ENCODE measurements around the gene ACTN4. TPM values are rescaled to one million over a fixed set of nuclear protein-coding genes. Genes with fewer than 3 reads are reported as not detected.

The ACTN4 gene
- total RNA-seq, 1 donor from 2014 or later: 127 TPM

- peaks cover 6% of the 10 kb centered on the region for H4K20me1 ChIP-seq (ENCODE audit: low read depth)
- DNase-seq (ENCODE audit: low spot score): no peak
- no peak for TF ChIP-seq EZH2phosphoT487 (IDR thresholded peaks at IDR 0.05)
- no peak for TF ChIP-seq CTCF (IDR thresholded peaks at IDR 0.05)
- no peak for TF ChIP-seq EZH2 (IDR thresholded peaks at IDR 0.05)
- Mint-ChIP-seq H3K9me3 (no peaks in the 10 kb centered on the region), H3K27me3 (ENCODE audit: insufficient read depth, low read depth) (peaks cover 3% of the 10 kb centered on the region), H3K27ac (no peak overlapping the region), H3K4me3 (no peak overlapping the region), H3K36me3 (peaks cover 5% of the 10 kb centered on the region), H3K4me1 (no peaks in the 10 kb centered on the region)
- H3K36me3 ChIP-seq: no peaks in the 10 kb centered on the region
- H3K9ac ChIP-seq: no peak overlapping the region
- no peaks in the 10 kb centered on the region for H3K4me1 ChIP-seq
- no peak overlapping the region for H3K27ac ChIP-seq
- H3K27me3 ChIP-seq: no peaks in the 10 kb centered on the region
- no peak overlapping the region for H3K4me2 ChIP-seq
- no peak overlapping the region for H2AFZ ChIP-seq (replicated peaks)
- no peaks in the 10 kb centered on the region for H3K9me3 ChIP-seq (ENCODE audit: low read depth)
- H3K4me3 ChIP-seq: no peak overlapping the region
- no peaks in the 10 kb centered on the region for H3F3A ChIP-seq (ENCODE audit: low read depth)
- H3K79me2 ChIP-seq (ENCODE audit: low read depth): no peaks in the 10 kb centered on the region
These were observed 66.9 kb downstream of the ACTN4 start for GRCh38 chr19:38714354-38714778.

GRCh38 chr19:38715555-38715954 is 68.1 kb downstream of the ACTN4 start:
- no peaks in the 10 kb centered on the region for H3K9me3 ChIP-seq (ENCODE audit: low read depth)
- H4K20me1 ChIP-seq (ENCODE audit: low read depth): peaks cover 6% of the 10 kb centered on the region
- Mint-ChIP-seq H3K4me3 (no peak overlapping the region), H3K9me3 (no peaks in the 10 kb centered on the region), H3K27me3 (ENCODE audit: insufficient read depth, low read depth) (peaks cover 3% of the 10 kb centered on the region), H3K27ac (no peak overlapping the region), H3K36me3 (peaks cover 5% of the 10 kb centered on the region), H3K4me1 (no peaks in the 10 kb centered on the region)
- no peak for DNase-seq (ENCODE audit: low spot score)
- no peaks in the 10 kb centered on the region for H3K79me2 ChIP-seq (ENCODE audit: low read depth)
- H3K36me3 ChIP-seq: no peaks in the 10 kb centered on the region
- H3K4me3 ChIP-seq: no peak overlapping the region
- no peak for TF ChIP-seq CTCF (IDR thresholded peaks at IDR 0.05)
- no peak for TF ChIP-seq EZH2phosphoT487 (IDR thresholded peaks at IDR 0.05)
- TF ChIP-seq EZH2 (IDR thresholded peaks at IDR 0.05): no peak
- H3K27me3 ChIP-seq: no peaks in the 10 kb centered on the region
- no peak overlapping the region for H3K9ac ChIP-seq
- H2AFZ ChIP-seq (replicated peaks): no peak overlapping the region
- no peak overlapping the region for H3K27ac ChIP-seq
- no peaks in the 10 kb centered on the region for H3F3A ChIP-seq (ENCODE audit: low read depth)
- no peak overlapping the region for H3K4me2 ChIP-seq
- no peaks in the 10 kb centered on the region for H3K4me1 ChIP-seq

- no peaks in the 10 kb centered on the region for H3K79me2 ChIP-seq (ENCODE audit: low read depth)
- Mint-ChIP-seq H3K9me3 (no peaks in the 10 kb centered on the region), H3K27ac (no peak overlapping the region), H3K27me3 (ENCODE audit: insufficient read depth, low read depth) (no peaks in the 10 kb centered on the region), H3K4me1 (peaks cover 2% of the 10 kb centered on the region), H3K4me3 (no peak overlapping the region), H3K36me3 (peaks cover 7% of the 10 kb centered on the region)
- peaks cover 4% of the 10 kb centered on the region for H4K20me1 ChIP-seq (ENCODE audit: low read depth)
- no peak for DNase-seq (ENCODE audit: low spot score)
- H3F3A ChIP-seq (ENCODE audit: low read depth): no peaks in the 10 kb centered on the region
- no peak for TF ChIP-seq EZH2 (IDR thresholded peaks at IDR 0.05)
- TF ChIP-seq CTCF (IDR thresholded peaks at IDR 0.05): no peak
- no peak for TF ChIP-seq EZH2phosphoT487 (IDR thresholded peaks at IDR 0.05)
- H3K4me3 ChIP-seq: no peak overlapping the region
- no peak overlapping the region for H3K9ac ChIP-seq
- H3K27me3 ChIP-seq: no peaks in the 10 kb centered on the region
- no peak overlapping the region for H3K4me2 ChIP-seq
- H3K9me3 ChIP-seq (ENCODE audit: low read depth): no peaks in the 10 kb centered on the region
- H3K27ac ChIP-seq: no peak overlapping the region
- no peak overlapping the region for H2AFZ ChIP-seq (replicated peaks)
- no peaks in the 10 kb centered on the region for H3K36me3 ChIP-seq
- H3K4me1 ChIP-seq: no peaks in the 10 kb centered on the region
These were observed 69.6 kb downstream of the ACTN4 start for GRCh38 chr19:38717051-38717450.

Data from neural progenitor cell (in vitro differentiated cells).